Natural killer cell (primary cell): Measurements from ENCODE around the gene DCD. TPM values are rescaled to one million over a fixed set of nuclear protein-coding genes. Genes with fewer than 3 reads are reported as not detected.
"Not testable (repeated sequence)": the region's sequence is repeated elsewhere in the genome, so short reads cannot be mapped to it uniquely, and the experiment has no call there.

Source experiments
- ATAC-seq, 3 donors: fragments of 150-1000 bp in 2 of 3; fragments of 200-7000 bp in 1 of 3; cut with Tn5 transposase; 1 replicate in 1 of 3; 2 replicates in 2 of 3; pipeline ENCODE4 v1.10.0; 2021; ENCODE audit warnings: mild to moderate bottlenecking in 2 of 3, moderate library complexity in 2 of 3
- DNase-seq, 2 donors: peaks; one replicate each; pipeline versions ENCODE4 v3.0.0 to v3.0.0-alpha.2; 2013 to 2021; ENCODE audit warnings: mixed read lengths in 1 of 2
- H3K27ac ChIP-seq: one replicate; pipeline ENCODE4 v1.5.1; 2013; ENCODE audit warnings: mild to moderate bottlenecking, low read length
- H3K27me3 ChIP-seq: one replicate; pipeline ENCODE4 v1.6.1; 2013; ENCODE audit warnings: low read length; ENCODE audit not compliant: control insufficient read depth, insufficient read depth
- H3K36me3 ChIP-seq: one replicate; pipeline ENCODE4 v1.6.1; 2013; ENCODE audit warnings: low read length; ENCODE audit not compliant: control insufficient read depth, insufficient read depth
- H3K4me1 ChIP-seq: one replicate; pipeline ENCODE4 v1.6.1; 2013; ENCODE audit warnings: low read length; ENCODE audit not compliant: control insufficient read depth, insufficient read depth
- H3K4me3 ChIP-seq: one replicate; pipeline ENCODE4 v1.5.1; 2013; ENCODE audit warnings: low read length
- H3K9me3 ChIP-seq: one replicate; pipeline ENCODE4 v1.6.1; 2013; ENCODE audit warnings: low read length; ENCODE audit not compliant: control insufficient read depth, insufficient read depth
- H3K27ac Mint-ChIP-seq, 2 donors: one replicate each; pipeline ENCODE4 v1.8.0; 2022; ENCODE audit warnings: mild to moderate bottlenecking in 2 of 2, mixed read lengths in 2 of 2, moderate library complexity in 1 of 2
- H3K27me3 Mint-ChIP-seq, 2 donors: one replicate each; pipeline ENCODE4 v1.8.0; 2022; ENCODE audit warnings: low read depth in 2 of 2, mixed read lengths in 2 of 2
- H3K36me3 Mint-ChIP-seq: one replicate; pipeline ENCODE4 v1.8.0; 2022; ENCODE audit warnings: mixed read lengths
- H3K4me1 Mint-ChIP-seq, 2 donors: one replicate each; pipeline ENCODE4 v1.8.0; 2022; ENCODE audit warnings: mixed read lengths in 2 of 2
- H3K4me3 Mint-ChIP-seq: one replicate; pipeline ENCODE4 v1.8.0; 2022; ENCODE audit warnings: mild to moderate bottlenecking, moderate library complexity, mixed read lengths
- H3K9me3 Mint-ChIP-seq, 2 donors: one replicate each; pipeline ENCODE4 v1.8.0; 2022; ENCODE audit warnings: mixed read lengths in 2 of 2
- CTCF ChIP-seq: fragments of 200-600 bp; IDR thresholded peaks from one replicate; pipeline ENCODE4 v1.8.0; 2022; ENCODE audit warnings: antibody characterized with exemption
- WGBS: methylation state at CpG from one replicate; pipeline ENCODE4 v1.1.7; 2013; ENCODE audit warnings: missing lambda C conversion rate; ENCODE audit not compliant: insufficient coverage; 5-methylcytosine and 5-hydroxymethylcytosine counted together
- intact Hi-C: fragments of 100-400 bp; cut with micrococcal nuclease; formaldehyde crosslinking; loops from one replicate; pipeline ENCODE4 v1.14.2; 2022
- total RNA-seq, 4 donors: library from RNA; stranded (reverse); fragments of 120-200 nt in 1 of 4; gene quantifications; one replicate each; pipeline versions ENCODE4 v1.2.3 to v1.2.4, GENCODE V29; 2013 to 2022

The DCD gene
- total RNA-seq, 3 donors from 2014 or later (not counting 1 experiment from before 2014, with no cell fraction given), result not detected

GRCh38 chr12:54667945-54668344 lies 19.8 kb upstream of the DCD start:
- intact Hi-C loops, result no loop called here
- Mint-ChIP-seq H3K4me3 (no peak overlapping the region), H3K36me3 (no peaks in the 10 kb centered on the region), H3K4me1 (no peaks in the 10 kb centered on the region), H3K27me3 (peaks cover 23 to 56% of the 10 kb centered on the region in 2 donors), H3K27ac (no peak overlapping the region), H3K9me3 (no peaks in the 10 kb centered on the region)
- ATAC-seq (no peak), DNase-seq (no peak)
- Histone ChIP-seq H3K36me3 (no peaks in the 10 kb centered on the region), H3K9me3 (no peaks in the 10 kb centered on the region), H3K27me3 (no peaks in the 10 kb centered on the region), H3K4me3 (no peak overlapping the region), H3K4me1 (no peaks in the 10 kb centered on the region), H3K27ac (no peak overlapping the region)
- 92% methylated on average over 5 of the region's 5 CpGs for WGBS
- TF ChIP-seq CTCF, result no peak

GRCh38 chr12:54666008-54666407 lies 17.8 kb upstream of the DCD start:
- intact Hi-C loops, result no loop called here
- no peak for ATAC-seq

GRCh38 chr12:54665022-54665635 lies 17.0 kb upstream of the DCD start:
- H3K27me3 Mint-ChIP-seq, result peaks cover 18 to 33% of the 10 kb centered on the region in 2 donors
- WGBS, result 78% methylated on average over 1 of the region's 3 CpGs
- not testable (repeated sequence) for ATAC-seq

More at GRCh38 chr12:54666008-54666407, 17.8 kb upstream of the DCD start:
- Mint-ChIP-seq H3K36me3 (no peaks in the 10 kb centered on the region), H3K9me3 (no peaks in the 10 kb centered on the region), H3K4me3 (no peak overlapping the region), H3K27me3 (peaks cover 19 to 42% of the 10 kb centered on the region in 2 donors), H3K27ac (no peak overlapping the region), H3K4me1 (no peaks in the 10 kb centered on the region)
- Histone ChIP-seq H3K27me3 (no peaks in the 10 kb centered on the region), H3K36me3 (no peaks in the 10 kb centered on the region), H3K9me3 (no peaks in the 10 kb centered on the region), H3K4me1 (no peaks in the 10 kb centered on the region), H3K4me3 (no peak overlapping the region), H3K27ac (no peak overlapping the region)
- WGBS, result 60% methylated on average over 1 of the region's 3 CpGs
- no peak for DNase-seq
- TF ChIP-seq CTCF, result no peak

GRCh38 chr12:54663603-54664002 lies 15.4 kb upstream of the DCD start:
- no peaks in the 10 kb centered on the region for H3K36me3 ChIP-seq
- ATAC-seq (no peak), DNase-seq (no peak)
- intact Hi-C loops, result no loop called here
- H3K4me3 ChIP-seq, result no peak overlapping the region
- no peaks in the 10 kb centered on the region for H3K9me3 ChIP-seq
- Mint-ChIP-seq H3K9me3 (no peaks in the 10 kb centered on the region), H3K27ac (no peak overlapping the region), H3K4me3 (no peak overlapping the region), H3K4me1 (no peaks in the 10 kb centered on the region), H3K27me3 (peaks cover 16 to 34% of the 10 kb centered on the region in 2 donors), H3K36me3 (no peaks in the 10 kb centered on the region)
- TF ChIP-seq CTCF, result no peak
- no peaks in the 10 kb centered on the region for H3K27me3 ChIP-seq
- 82% methylated on average over 3 of the region's 3 CpGs for WGBS
- H3K4me1 ChIP-seq, result no peaks in the 10 kb centered on the region
- H3K27ac ChIP-seq, result no peak overlapping the region

More at GRCh38 chr12:54665022-54665635, 17.0 kb upstream of the DCD start:
- DNase-seq, H3K9me3 Mint-ChIP-seq, intact Hi-C loops, H3K4me1 ChIP-seq, H3K27ac Mint-ChIP-seq, H3K9me3 ChIP-seq, H3K4me3 ChIP-seq, H3K4me3 Mint-ChIP-seq, H3K36me3 Mint-ChIP-seq, H3K27ac ChIP-seq, H3K36me3 ChIP-seq, H3K27me3 ChIP-seq, H3K4me1 Mint-ChIP-seq: not testable (repeated sequence)
